H1 (cell line): ENCODE measurements around the gene NDUFV1. TPM values are rescaled to one million over a fixed set of nuclear protein-coding genes. Genes with fewer than 3 reads are reported as not detected.

Source experiments
- CTCF ChIA-PET: fragments of 300-600 bp; sonication (Branson Sonifier 250); formaldehyde crosslinking; loops from one replicate; lab custom pipeline; 2021; ENCODE audit not compliant: partially characterized antibody; lab: Charles Lee
- POLR2A ChIA-PET: fragments of 300-600 bp; sonication (Branson Sonifier 250); formaldehyde crosslinking; loops from one replicate; lab custom pipeline; 2021; ENCODE audit warnings: inconsistent platforms; ENCODE audit not compliant: partially characterized antibody; lab: Charles Lee
- DNase-seq, 2 experiments: peaks; one replicate each; pipeline versions ENCODE4 v3.0.0 to v3.0.0-alpha.2; 2010 to 2022; ENCODE audit warnings: low spot score in 2 of 2, low read depth in 1 of 2, mixed read lengths in 1 of 2
- FAIRE-seq: peaks from 2 replicates; lab custom pipeline; 2011; peaks lifted over from hg19 to GRCh38; lab: Jason Lieb, UNC
- H2AFZ ChIP-seq: 2 replicates; pipeline ENCODE4 v1.8.1; 2012; ENCODE audit warnings: low read length, inconsistent platforms
- H2AK5ac ChIP-seq: 2 replicates; pipeline ENCODE4 v1.6.1; 2013; ENCODE audit warnings: low read depth, low read length
- H2BK120ac ChIP-seq: replicated peaks from 2 replicates; pipeline ENCODE3; 2013; ENCODE audit warnings: low read depth, low read length, inconsistent platforms
- H2BK12ac ChIP-seq: 2 replicates; pipeline ENCODE4 v1.6.1; 2013; ENCODE audit warnings: low read depth, low read length
- H2BK15ac ChIP-seq: 2 replicates; pipeline ENCODE4 v1.6.1; 2013; ENCODE audit warnings: low read length
- H2BK20ac ChIP-seq: 2 replicates; pipeline ENCODE4 v1.6.1; 2013; ENCODE audit warnings: low read length
- H2BK5ac ChIP-seq: 2 replicates; pipeline ENCODE4 v1.6.1; 2013; ENCODE audit warnings: low read depth, low read length
- H3K14ac ChIP-seq: 2 replicates; pipeline ENCODE4 v1.6.1; 2013; ENCODE audit warnings: inconsistent platforms; ENCODE audit not compliant: insufficient read length
- H3K18ac ChIP-seq: 2 replicates; pipeline ENCODE4 v1.6.1; 2013; ENCODE audit warnings: low read length; ENCODE audit errors: extremely low read depth
- H3K23ac ChIP-seq: 2 replicates; pipeline ENCODE4 v1.6.1; 2013; ENCODE audit warnings: inconsistent platforms; ENCODE audit not compliant: insufficient read length
- H3K23me2 ChIP-seq: 2 replicates; pipeline ENCODE4 v1.6.1; 2013; ENCODE audit warnings: low read depth, low read length
- H3K27ac ChIP-seq: 2 replicates; pipeline ENCODE4 v1.6.1; 2011; ENCODE audit warnings: low read depth, low read length, inconsistent platforms
- H3K27me3 ChIP-seq, 4 experiments: replicated peaks in 1 of 4; 1 replicate in 1 of 4; 2 replicates in 3 of 4; pipeline versions ENCODE4 v1.6.1 to v1.8.1; 2011 to 2013; ENCODE audit warnings: low read length in 3 of 4, mild to moderate bottlenecking in 3 of 4, inconsistent platforms in 2 of 4, mixed read lengths in 2 of 4, moderate library complexity in 1 of 4; ENCODE audit not compliant: control insufficient read depth in 3 of 4, insufficient read depth in 3 of 4; ENCODE audit errors: extremely low read depth in 1 of 4
- H3K36me3 ChIP-seq, 4 experiments: 2 replicates each; pipeline versions ENCODE4 v1.6.1 to v1.8.1; 2011 to 2013; ENCODE audit warnings: mild to moderate bottlenecking in 4 of 4, low read length in 3 of 4, moderate library complexity in 2 of 4, control low read depth in 1 of 4, inconsistent platforms in 1 of 4; ENCODE audit not compliant: insufficient read depth in 4 of 4, control insufficient read depth in 2 of 4
- H3K4ac ChIP-seq: replicated peaks from 2 replicates; pipeline ENCODE3; 2013; ENCODE audit warnings: low read length, low read depth, mixed read lengths, inconsistent platforms; ENCODE audit not compliant: insufficient read length
- H3K4me1 ChIP-seq, 4 experiments: replicated peaks in 1 of 4; 1 replicate in 1 of 4; 2 replicates in 3 of 4; pipeline versions ENCODE4 v1.6.1 to v1.8.1; 2011 to 2013; ENCODE audit warnings: low read length in 3 of 4, inconsistent platforms in 2 of 4, mixed read lengths in 1 of 4; ENCODE audit not compliant: insufficient read depth in 4 of 4, control insufficient read depth in 3 of 4
- H3K4me2 ChIP-seq, 2 experiments: 2 replicates each; pipeline versions ENCODE4 v1.6.1 to v1.8.1; 2011 to 2013; ENCODE audit warnings: low read depth in 2 of 2, low read length in 2 of 2, control low read depth in 1 of 2, inconsistent platforms in 1 of 2, mild to moderate bottlenecking in 1 of 2; ENCODE audit not compliant: insufficient read depth in 1 of 2
- H3K4me3 ChIP-seq, 4 experiments: fragments of 200-600, 300-600 bp in 1 of 4; sonication (generic), shearing (Covaris generic), sonication (Bioruptor Twin) in 1 of 4; 2 replicates each; pipeline versions ENCODE4 v1.5.1 to v1.8.1; 2011 to 2016; ENCODE audit warnings: low read length in 4 of 4, low read depth in 3 of 4, control low read depth in 2 of 4, inconsistent platforms in 2 of 4, mild to moderate bottlenecking in 2 of 4, mixed read lengths in 1 of 4, moderate library complexity in 1 of 4; ENCODE audit not compliant: insufficient read depth in 2 of 4; ENCODE audit errors: extremely low read depth in 1 of 4
- H3K56ac ChIP-seq: replicated peaks from 2 replicates; pipeline ENCODE3; 2013; ENCODE audit warnings: low read depth, mild to moderate bottlenecking, mixed read lengths, low read length, inconsistent platforms; ENCODE audit not compliant: insufficient read length
- H3K79me1 ChIP-seq: 2 replicates; pipeline ENCODE4 v1.6.1; 2013; ENCODE audit warnings: low read depth, low read length, control low read depth
- H3K79me2 ChIP-seq, 2 experiments: 2 replicates each; pipeline versions ENCODE4 v1.6.1 to v1.8.1; 2012 to 2013; ENCODE audit warnings: low read length in 2 of 2, mild to moderate bottlenecking in 2 of 2, inconsistent platforms in 1 of 2; ENCODE audit not compliant: insufficient read depth in 2 of 2, control insufficient read depth in 1 of 2
- H3K9ac ChIP-seq, 4 experiments: replicated peaks in 1 of 4; 1 replicate in 1 of 4; 2 replicates in 3 of 4; pipeline versions ENCODE4 v1.6.1 to v1.8.1; 2011 to 2013; ENCODE audit warnings: low read depth in 3 of 4, low read length in 3 of 4, control low read depth in 2 of 4, mild to moderate bottlenecking in 2 of 4, moderate library complexity in 2 of 4, inconsistent platforms in 1 of 4; ENCODE audit errors: extremely low read depth in 1 of 4
- H3K9me3 ChIP-seq, 2 experiments: 2 replicates each; pipeline versions ENCODE4 v1.6.1 to v1.8.1; 2012 to 2013; ENCODE audit warnings: mild to moderate bottlenecking in 2 of 2, moderate library complexity in 2 of 2, control low read depth in 1 of 2, inconsistent platforms in 1 of 2, low read depth in 1 of 2, low read length in 1 of 2, mixed read lengths in 1 of 2; ENCODE audit not compliant: insufficient read depth in 2 of 2
- H4K20me1 ChIP-seq, 2 experiments: replicated peaks in 1 of 2; 2 replicates each; pipeline versions ENCODE3 to v1.8.1; 2011 to 2013; ENCODE audit warnings: inconsistent platforms in 2 of 2, low read length in 2 of 2, mild to moderate bottlenecking in 1 of 2; ENCODE audit not compliant: insufficient read depth in 2 of 2, control insufficient read depth in 1 of 2
- H4K5ac ChIP-seq: 2 replicates; pipeline ENCODE4 v1.6.1; 2013; ENCODE audit warnings: low read length, low read depth, mixed read lengths, inconsistent platforms; ENCODE audit not compliant: insufficient read length
- H4K8ac ChIP-seq: 2 replicates; pipeline ENCODE4 v1.8.0; 2013; ENCODE audit warnings: mild to moderate bottlenecking, moderate library complexity, low read length, inconsistent platforms; ENCODE audit not compliant: insufficient read depth; ENCODE audit errors: extremely low read depth
- H4K91ac ChIP-seq: replicated peaks from 2 replicates; pipeline ENCODE3; 2013; ENCODE audit warnings: low read length, mixed read lengths, inconsistent platforms; ENCODE audit not compliant: insufficient read length
- BACH1 ChIP-seq: IDR thresholded peaks from 2 replicates; pipeline ENCODE4 v1.6.1; 2012; ENCODE audit warnings: low read length, improper control_type of control experiment
- CEBPB ChIP-seq: IDR thresholded peaks from 2 replicates; pipeline ENCODE4 v1.6.1; 2012; ENCODE audit warnings: low read depth, low read length
- CHD2 ChIP-seq: IDR thresholded peaks from 2 replicates; pipeline ENCODE4 v1.6.1; 2012; ENCODE audit warnings: low read length, improper control_type of control experiment
- CREB1 ChIP-seq: IDR thresholded peaks from 2 replicates; pipeline ENCODE4 v1.6.1; 2012; ENCODE audit warnings: inconsistent platforms
- GTF2F1 ChIP-seq: IDR thresholded peaks from 2 replicates; pipeline ENCODE4 v1.6.1; 2012; ENCODE audit warnings: low read depth, low read length, improper control_type of control experiment, borderline replicate concordance
- JUND ChIP-seq: IDR thresholded peaks from 2 replicates; pipeline ENCODE4 v1.6.1; 2011; ENCODE audit warnings: mild to moderate bottlenecking, improper control_type of control experiment, low read length
- POLR2AphosphoS5 ChIP-seq: IDR thresholded peaks from 2 replicates; pipeline ENCODE4 v1.6.1; 2011; ENCODE audit warnings: low read depth, low read length
- RFX5 ChIP-seq: IDR thresholded peaks from 2 replicates; pipeline ENCODE4 v1.6.1; 2011; ENCODE audit warnings: low read depth, low read length, improper control_type of control experiment, borderline replicate concordance
- SP4 ChIP-seq: IDR thresholded peaks from 2 replicates; pipeline ENCODE4 v1.6.1; 2012; ENCODE audit warnings: low read length, inconsistent platforms
- YY1 ChIP-seq: IDR thresholded peaks from 2 replicates; pipeline ENCODE4 v1.6.1; 2011; ENCODE audit warnings: low read depth, mild to moderate bottlenecking, low read length
- ZNF274 ChIP-seq: IDR thresholded peaks from 2 replicates; pipeline ENCODE4 v1.7.0; 2012; ENCODE audit warnings: low read length, borderline replicate concordance; ENCODE audit errors: extremely low read depth
- WGBS, 2 experiments: shearing (Covaris generic) in 1 of 2; methylation state at CpG; one replicate each; pipeline versions ENCODE4 v1.1.6 to v1.1.7; 2013 to 2015; ENCODE audit warnings: low lambda C conversion rate in 2 of 2, mixed read lengths in 2 of 2, inconsistent platforms in 1 of 2, low coverage in 1 of 2, missing lambda C conversion rate in 1 of 2; ENCODE audit not compliant: insufficient replicate concordance in 2 of 2, insufficient coverage in 1 of 2, insufficient read length in 1 of 2; ENCODE audit errors: extremely low coverage in 1 of 2, missing lambda C conversion rate in 1 of 2; 5-methylcytosine and 5-hydroxymethylcytosine counted together
- polyA plus RNA-seq, 7 experiments: library from polyadenylated mRNA; depleted of rRNA in 3 of 7; stranded (reverse) in 5 of 7; unstranded in 2 of 7; fragments of >200 nt in 5 of 7; fragments of 200-250 nt in 2 of 7; gene quantifications; 1 replicate in 5 of 7; 2 replicates in 1 of 7; 4 replicates in 1 of 7; pipeline versions ENCODE4 v1.2.1 to v1.2.3, GENCODE V29; 2011 to 2013; ENCODE audit warnings: missing spikeins in 2 of 7, mixed read lengths in 2 of 7
- total RNA-seq: library from RNA; stranded (reverse); fragmentation: NEBNext Ultra II Directional; extraction: Animal tissue kit (Norgen Biotek cat#: 25700); gene quantifications from 2 replicates; pipeline ENCODE4 v1.2.1, GENCODE V29; 2021
- TF ChIP-seq, protein P1 (sequence below): IDR thresholded peaks from 2 replicates; pipeline ENCODE4 v1.6.1; 2011; ENCODE audit warnings: low read length, improper control_type of control experiment

The NDUFV1 gene
- total and polyA plus RNA-seq, 2 of the 8 experiments (the other 6 are each of a cell fraction or from before 2014, with no cell fraction given) = 125 to 131 TPM

- no peaks in the 10 kb centered on the region for H3K79me2 ChIP-seq
- H4K8ac ChIP-seq = no peak overlapping the region; the same call in 1 of the 2 replicates
- H2AK5ac ChIP-seq = no peak overlapping the region
- H3K27me3 ChIP-seq = peaks cover 8 to 28% (median 15%) of the 10 kb centered on the region in 4 experiments
- no peak overlapping the region for H3K23ac ChIP-seq
- WGBS, 2 experiments = 64% methylated on average over 21 of the region's 23 CpGs; no CpG with 5 or more reads in 1 of the 2 experiments
- no peak overlapping the region for H2BK5ac ChIP-seq
- no peaks in the 10 kb centered on the region for H4K20me1 ChIP-seq
- no peaks in the 10 kb centered on the region; the same call in 1 of the 2 replicates for H3K23me2 ChIP-seq
- no peak overlapping the region for H2BK20ac ChIP-seq
- ChIA-PET POLR2A (interaction anchor here (0.9 to 3.2 kb wide), 3 partner anchors 11 to 24 kb away, joined by 3 to 19 read pairs (median 8); partner anchors contain the start of gene NUDT8), CTCF (interaction anchor here (0.7 to 4.8 kb wide), 14 partner anchors 8 to 74 kb away, joined by 3 to 36 read pairs (median 7); no protein-coding TSS in a partner anchor)
- H4K5ac ChIP-seq = no peak overlapping the region
- no peak overlapping the region for H2BK120ac ChIP-seq
- no peaks in the 10 kb centered on the region for H3K79me1 ChIP-seq
- peak overlapping the region; percentile 45; the same call in 1 of the 2 replicates for H2BK12ac ChIP-seq
- peaks cover 3 to 6% of the 10 kb centered on the region in 2 experiments; a peak in 3 of 4 replicates for H3K9me3 ChIP-seq
- no peak overlapping the region for H3K27ac ChIP-seq
- no peak overlapping the region for H3K4me3 ChIP-seq
- no peak overlapping the region for H3K18ac ChIP-seq
- no peak overlapping the region for H3K4ac ChIP-seq
- H4K91ac ChIP-seq = peak overlapping the region; percentile 34
- no peak overlapping the region for H2AFZ ChIP-seq
- H3K14ac ChIP-seq = no peak overlapping the region
- no peaks in the 10 kb centered on the region for H3K36me3 ChIP-seq
- peaks cover 0 to 2% (median under 1%) of the 10 kb centered on the region in 4 experiments; a peak in 1 of 7 replicates for H3K4me1 ChIP-seq
- FAIRE-seq (no peak), DNase-seq (peak in 1 of 2 experiments; percentile 89)
- H3K4me2 ChIP-seq = no peak overlapping the region
- no peak overlapping the region for H3K56ac ChIP-seq
- H2BK15ac ChIP-seq = peak overlapping the region; percentile 88; the same call in 1 of the 2 replicates
- H3K9ac ChIP-seq = no peak overlapping the region
- TF ChIP-seq SP4 (peak; percentile 50; the same call in 1 of the 2 replicates), CREB1 (peak; percentile 58; the same call in 1 of the 2 replicates), JUND (no peak), CHD2 (peak; percentile 28; the same call in 1 of the 2 replicates), YY1 (no peak), ZNF274 (no peak), BACH1 (0 out of 2 replicates have a peak, but pooled peaks have one; percentile 40), POLR2AphosphoS5 (no peak), CEBPB (0 out of 2 replicates have a peak, but pooled peaks have one; percentile 21), RFX5 (no peak), GTF2F1 (peak; percentile 79; the same call in 1 of the 2 replicates)
- TF ChIP-seq, protein P1, sequence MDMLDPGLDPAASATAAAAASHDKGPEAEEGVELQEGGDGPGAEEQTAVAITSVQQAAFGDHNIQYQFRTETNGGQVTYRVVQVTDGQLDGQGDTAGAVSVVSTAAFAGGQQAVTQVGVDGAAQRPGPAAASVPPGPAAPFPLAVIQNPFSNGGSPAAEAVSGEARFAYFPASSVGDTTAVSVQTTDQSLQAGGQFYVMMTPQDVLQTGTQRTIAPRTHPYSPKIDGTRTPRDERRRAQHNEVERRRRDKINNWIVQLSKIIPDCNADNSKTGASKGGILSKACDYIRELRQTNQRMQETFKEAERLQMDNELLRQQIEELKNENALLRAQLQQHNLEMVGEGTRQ = peak; percentile 44
Observed at GRCh38 chr11:67640021-67640757, 33.5 kb downstream of the NDUFV1 start.
